ENCODE results near the gene GEMIN5.
"Not testable (repeated sequence)": the region's sequence is repeated elsewhere in the genome, so short reads cannot be mapped to it uniquely, and the experiment has no call there.

The GEMIN5 gene

DNA sequence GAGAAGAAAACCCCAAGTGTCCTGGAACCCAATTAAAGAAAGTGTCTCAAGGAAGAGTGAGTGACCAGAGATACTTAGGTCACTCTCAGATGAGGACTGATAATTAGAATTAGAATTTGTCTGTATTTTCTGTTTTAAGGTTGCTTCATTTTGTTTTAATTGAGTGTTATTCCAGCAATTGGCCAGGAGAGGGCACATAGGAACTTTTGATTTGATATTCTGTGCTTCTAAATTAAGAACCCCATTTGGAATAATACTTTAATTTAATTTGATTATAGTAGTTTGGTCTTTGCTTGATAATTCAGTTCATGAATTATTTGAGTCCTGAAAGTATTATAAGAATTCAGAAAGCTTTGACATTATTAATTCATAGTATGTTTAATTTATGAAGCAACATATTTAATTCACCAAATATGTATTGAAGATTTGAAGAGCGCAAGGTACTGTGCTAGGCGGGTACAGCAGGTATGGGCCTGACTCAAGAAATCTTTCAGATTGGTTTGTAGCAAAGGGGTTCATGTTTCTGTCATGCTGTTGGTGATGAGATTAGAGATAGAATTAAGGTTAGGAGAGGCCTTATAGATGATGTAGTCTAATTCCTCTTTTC lies 7.8 kb upstream of the GEMIN5 start:
- in situ Hi-C loops (cut with MboI; ENCODE audit: low sequenced_read_pairs) = no loop called here

GRCh38 chr5:154944716-154945115 lies 6.7 kb upstream of the GEMIN5 start:
- in situ Hi-C loops (cut with MboI; ENCODE audit: low sequenced_read_pairs) = no loop called here

GRCh38 chr5:154943527-154943926 lies 5.5 kb upstream of the GEMIN5 start:
- in situ Hi-C loops (cut with MboI; ENCODE audit: low sequenced_read_pairs) = no loop called here

- in situ Hi-C loops (cut with MboI; ENCODE audit: low sequenced_read_pairs) = no loop called here
Measured at GRCh38 chr5:154940772-154941620, 3.0 kb upstream of the GEMIN5 start, which contains the start of gene MRPL22. MRPL22 (plus strand) TSS chr5:154941073; CDS start chr5:154941111, 38 bp downstream.

DNA sequence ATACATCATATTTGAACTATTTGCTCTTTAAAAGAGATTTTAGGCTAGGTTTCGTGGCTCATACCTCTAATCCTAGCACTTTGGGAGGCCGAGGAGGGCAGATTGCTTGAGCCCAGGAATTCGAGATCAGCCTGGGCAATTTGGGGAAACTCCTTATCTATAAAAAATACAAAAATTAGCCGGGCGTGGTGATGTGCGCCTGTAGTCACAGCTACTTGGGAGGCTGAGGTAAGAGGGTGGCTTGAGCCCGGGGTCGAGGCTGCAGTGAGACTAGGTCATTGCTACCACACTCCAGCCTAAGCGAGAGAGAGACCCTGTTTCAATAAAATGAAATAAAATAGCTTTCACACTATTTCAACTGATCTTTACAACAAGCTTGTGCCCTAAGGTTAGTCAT lies 2.4 kb upstream of the GEMIN5 start:
- in situ Hi-C loops (cut with MboI; ENCODE audit: low sequenced_read_pairs) = no loop called here

- in situ Hi-C loops (cut with MboI; ENCODE audit: low sequenced_read_pairs) = not testable (repeated sequence)
Measured at GRCh38 chr5:154939387-154939786, 1.4 kb upstream of the GEMIN5 start.

GRCh38 chr5:154937186-154937717 lies 759 bp downstream of the GEMIN5 start:
- in situ Hi-C loops (cut with MboI; ENCODE audit: low sequenced_read_pairs) = no loop called here

DNA sequence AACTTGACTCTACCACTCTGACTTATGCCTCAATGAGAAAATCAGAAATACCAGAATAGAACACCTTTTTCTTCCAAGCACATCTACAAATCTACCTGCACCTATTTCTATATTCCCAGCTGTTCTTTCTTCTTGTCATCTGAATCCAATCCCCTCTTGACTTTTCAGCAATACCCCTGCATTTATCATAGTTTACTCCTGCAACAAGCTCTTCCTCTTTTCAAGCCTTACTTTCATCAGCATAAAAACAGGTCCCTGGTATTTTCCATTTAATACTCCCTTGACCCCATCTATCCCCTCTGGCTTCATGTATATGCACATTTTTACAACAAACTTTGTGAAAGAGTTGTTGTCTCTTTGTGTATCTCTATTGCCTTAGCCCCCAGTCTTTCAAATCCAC lies 3.1 kb downstream of the GEMIN5 start:
- in situ Hi-C loops (cut with MboI; ENCODE audit: low sequenced_read_pairs) = no loop called here

GRCh38 chr5:154933537-154933936 lies 4.5 kb downstream of the GEMIN5 start:
- in situ Hi-C loops (cut with MboI; ENCODE audit: low sequenced_read_pairs) = no loop called here

- in situ Hi-C loops (cut with MboI; ENCODE audit: low sequenced_read_pairs) = no loop called here
Measured at GRCh38 chr5:154923441-154924430, 14.3 kb downstream of the GEMIN5 start.

- in situ Hi-C loops (cut with MboI; ENCODE audit: low sequenced_read_pairs) = no loop called here
Measured at GRCh38 chr5:154917757-154918156, 20.3 kb downstream of the GEMIN5 start.

DNA sequence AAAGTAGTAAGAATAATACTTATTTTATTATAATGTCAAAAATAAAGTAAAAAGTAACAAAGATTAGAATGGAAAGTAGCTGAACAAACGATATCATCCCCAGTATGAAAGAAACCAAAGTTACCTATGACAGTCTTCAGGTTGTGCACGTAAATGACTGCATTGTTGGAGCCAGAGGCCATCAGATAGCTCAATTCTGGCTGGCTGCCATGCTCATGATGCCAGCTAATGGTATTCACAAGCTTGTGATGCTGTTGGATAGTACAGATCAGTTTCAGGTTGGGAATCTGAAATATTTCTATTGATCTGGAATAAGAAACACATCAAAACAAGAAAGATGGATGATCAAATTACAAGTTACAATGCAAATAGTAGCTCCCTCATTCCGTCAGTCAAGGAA lies 21.1 kb downstream of the GEMIN5 start:
- in situ Hi-C loops (cut with MboI; ENCODE audit: low sequenced_read_pairs) = no loop called here

- in situ Hi-C loops (cut with MboI; ENCODE audit: low sequenced_read_pairs) = not testable (repeated sequence)
Measured at GRCh38 chr5:154905601-154906000, 32.4 kb downstream of the GEMIN5 start.

DNA sequence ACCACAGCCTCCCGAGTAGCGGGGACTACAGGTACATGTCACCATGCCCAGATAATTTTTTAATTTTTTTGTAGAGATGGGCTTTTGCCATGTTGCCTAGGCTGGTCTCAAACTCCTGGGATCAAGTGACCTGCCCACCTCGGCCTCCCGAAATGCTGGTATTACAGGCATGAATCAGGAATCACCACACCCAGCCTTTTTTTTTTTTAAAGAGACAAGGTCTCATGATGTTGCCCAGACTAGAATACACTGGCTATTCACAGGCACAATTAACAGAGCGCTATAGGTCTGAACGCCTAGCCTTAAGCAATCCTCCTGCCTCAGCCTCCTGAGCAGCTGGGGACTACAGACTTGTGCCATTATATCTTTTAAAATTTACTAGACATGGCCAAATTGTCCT lies 36.1 kb downstream of the GEMIN5 start:
- in situ Hi-C loops (cut with MboI; ENCODE audit: low sequenced_read_pairs) = no loop called here

DNA sequence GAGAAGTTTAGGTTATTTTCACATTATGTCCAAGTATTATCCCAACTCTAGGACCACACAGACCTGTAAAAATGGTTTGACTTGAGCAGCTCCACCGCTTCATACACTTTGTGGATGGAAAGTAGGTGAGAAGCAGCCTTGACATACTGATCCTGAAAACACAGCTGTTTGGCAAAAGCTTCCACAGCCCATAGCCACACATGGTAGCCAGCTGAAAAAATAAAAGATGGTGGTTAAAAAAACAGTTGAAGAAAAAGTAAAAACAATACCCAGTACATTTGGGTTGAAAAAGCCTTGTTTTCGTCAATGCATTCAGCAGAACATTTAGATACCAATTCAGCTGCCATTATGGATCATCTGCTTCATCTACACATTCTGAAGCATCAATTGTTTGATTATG lies 36.7 kb downstream of the GEMIN5 start:
- in situ Hi-C loops (cut with MboI; ENCODE audit: low sequenced_read_pairs) = no loop called here

GRCh38 chr5:154900066-154900465 lies 37.9 kb downstream of the GEMIN5 start:
- in situ Hi-C loops (cut with MboI; ENCODE audit: low sequenced_read_pairs) = no loop called here

DNA sequence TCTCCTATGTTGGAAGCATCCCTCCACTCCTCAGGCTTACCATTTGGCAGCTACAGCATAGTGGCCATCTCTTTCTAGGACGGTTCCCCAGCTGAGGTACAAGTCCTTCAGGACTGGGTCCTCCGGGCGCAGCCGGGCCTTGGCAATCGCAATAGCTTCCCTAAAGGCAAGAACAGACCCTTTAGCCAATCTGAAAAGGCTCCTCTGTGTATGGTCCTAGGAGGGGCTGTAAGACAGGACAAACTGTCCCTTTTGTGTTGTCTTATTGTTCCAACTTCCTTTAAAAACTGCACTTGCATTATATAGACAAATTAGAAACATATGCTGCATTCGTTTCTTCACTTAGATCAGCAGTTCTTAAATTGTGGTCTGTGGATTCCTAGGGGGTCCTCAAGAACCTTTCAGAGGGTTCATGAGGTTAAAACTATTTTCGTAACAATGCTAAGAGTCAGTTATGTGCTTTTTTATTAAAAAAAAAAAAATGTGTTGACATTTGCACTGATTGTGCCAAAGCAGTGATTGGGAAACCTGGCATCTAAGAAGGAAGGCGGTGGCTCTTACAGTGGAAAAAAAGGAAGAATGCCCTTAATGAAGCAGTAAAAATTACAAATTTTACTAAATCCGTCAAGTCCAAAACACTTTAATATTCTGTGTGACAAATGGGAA lies 38.7 kb downstream of the GEMIN5 start:
- in situ Hi-C loops (cut with MboI; ENCODE audit: low sequenced_read_pairs) = no loop called here

DNA sequence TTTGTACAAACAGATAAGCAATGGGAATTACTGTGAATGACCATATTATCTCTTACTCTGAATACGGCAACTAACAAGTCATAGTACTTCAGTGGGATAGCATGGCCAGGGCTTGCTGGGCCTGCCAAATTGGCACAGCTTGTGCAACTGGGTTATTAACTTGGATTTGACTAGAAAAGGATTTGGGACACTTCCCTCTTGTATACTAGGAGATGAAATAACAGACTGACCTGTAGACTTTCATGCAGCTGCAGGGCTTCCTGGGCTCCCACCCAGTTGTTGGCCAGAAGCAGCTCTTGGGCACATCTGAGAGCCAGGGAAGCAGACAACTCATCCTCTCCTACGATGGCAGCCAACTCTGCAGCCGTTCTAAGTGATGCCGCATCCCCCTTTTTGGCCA lies 39.8 kb downstream of the GEMIN5 start:
- in situ Hi-C loops (cut with MboI; ENCODE audit: low sequenced_read_pairs) = no loop called here

- in situ Hi-C loops (cut with MboI; ENCODE audit: low sequenced_read_pairs) = no loop called here
Measured at GRCh38 chr5:154896562-154897165, 41.3 kb downstream of the GEMIN5 start.

Data from hTERT RPE-1 (cell line).